Coronary artery (tissue), 2 donors: ENCODE results near the gene PPP2R3B.

Source experiments
- DNase-seq: peaks from one replicate; pipeline ENCODE4 v3.0.0-alpha.2; 2017; ENCODE audit warnings: low spot score
- H3K27ac ChIP-seq, 2 donors: fragments of 200-600 bp; sonication (generic); one replicate each; pipeline ENCODE4 v1.5.1; 2016 to 2019
- H3K4me3 ChIP-seq: fragments of 200-600 bp; sonication (generic); 2 replicates; pipeline ENCODE4 v1.5.1; 2016; ENCODE audit warnings: mild to moderate bottlenecking, moderate library complexity
- CTCF ChIP-seq: fragments of 200-600 bp; sonication (generic); IDR thresholded peaks from one replicate; pipeline ENCODE4 v1.5.1; 2019; ENCODE audit warnings: antibody characterized with exemption

Gene PPP2R3B

DNA sequence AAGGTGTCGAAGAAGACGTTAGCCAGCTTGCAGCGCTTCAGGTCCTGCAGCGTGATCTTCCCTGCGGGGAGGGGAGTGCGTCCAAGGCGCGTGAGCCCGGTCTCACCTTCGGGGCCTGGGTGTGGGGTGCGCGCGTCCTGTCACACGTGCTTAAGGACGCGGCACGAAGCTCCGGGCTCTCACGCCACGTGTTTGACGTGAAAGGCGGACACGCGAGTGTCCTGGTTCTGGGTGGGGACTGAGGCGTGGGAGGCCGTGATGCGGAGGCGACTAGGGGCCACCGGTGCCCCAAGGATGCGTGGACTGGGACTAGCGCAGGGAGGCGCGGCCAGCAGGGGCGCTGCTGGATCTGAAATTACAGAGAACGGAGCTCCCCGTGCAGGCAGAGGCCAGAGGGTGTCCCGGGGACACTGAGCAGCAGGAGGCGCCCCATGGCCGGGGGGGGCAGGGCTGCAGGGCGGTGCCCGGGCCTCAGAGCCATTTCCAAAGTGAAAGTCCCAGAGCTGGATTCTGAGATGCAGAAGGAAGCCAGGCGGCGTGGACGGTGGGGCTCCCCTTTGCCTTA lies 47.8 kb downstream of the PPP2R3B start:
- Histone ChIP-seq H3K27ac (no peak overlapping the region), H3K4me3 (no peak overlapping the region)
- TF ChIP-seq CTCF: no peak
- no peak for DNase-seq

DNA sequence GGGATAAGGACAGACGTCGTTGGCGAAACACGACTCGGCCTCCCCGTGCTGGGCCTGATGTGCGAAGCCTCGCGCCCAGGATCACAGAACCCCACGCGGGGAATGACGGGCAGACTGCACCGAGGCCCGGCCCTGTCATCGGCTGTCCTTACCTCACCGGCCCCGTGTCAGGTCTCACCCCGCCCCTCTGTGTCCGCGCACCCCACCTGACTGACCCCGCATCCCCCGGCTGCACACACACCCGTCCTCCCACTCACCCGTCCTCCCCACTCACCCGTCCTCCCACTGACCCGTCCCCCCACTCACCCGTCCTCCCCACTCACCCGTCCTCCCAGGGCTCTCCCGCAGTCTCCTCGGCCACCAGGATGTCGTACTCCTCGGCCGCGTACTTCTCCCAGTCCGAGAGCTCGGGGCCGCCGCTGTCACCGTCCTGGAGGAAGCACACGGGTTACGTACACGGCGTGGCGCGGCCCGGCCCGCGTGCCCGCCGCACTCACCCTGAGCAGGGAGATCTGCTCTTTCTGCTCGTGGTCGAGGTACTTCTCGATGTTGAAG lies 48.3 kb downstream of the PPP2R3B start:
- TF ChIP-seq CTCF: no peak

DNA sequence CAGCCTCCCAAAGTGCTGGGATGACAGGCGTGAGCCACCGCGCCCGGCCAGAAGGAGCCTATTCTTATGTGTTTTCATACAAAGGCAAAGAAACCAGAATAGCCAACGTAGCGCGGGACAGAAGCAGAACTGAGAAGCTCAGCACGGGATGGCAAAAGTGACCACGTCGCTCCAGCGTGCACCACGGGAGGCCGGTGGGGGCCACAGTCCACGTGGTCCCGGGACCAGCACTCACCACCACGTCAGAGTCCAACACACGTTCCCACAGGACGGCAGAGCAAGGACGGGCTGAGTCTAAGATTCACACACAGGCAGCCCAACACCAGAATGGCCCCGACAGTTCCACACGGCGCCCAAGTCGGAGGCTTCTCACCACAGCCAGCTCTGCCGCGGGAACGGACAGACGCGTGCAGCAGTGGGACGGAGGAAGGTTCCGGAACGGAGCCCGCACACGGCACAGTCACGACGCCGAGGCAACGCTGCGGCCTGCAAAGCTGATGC lies 49.3 kb downstream of the PPP2R3B start:
- Histone ChIP-seq H3K4me3 (no peak overlapping the region), H3K27ac (no peak overlapping the region)
- TF ChIP-seq CTCF: no peak
- DNase-seq: no peak

More for the DNA sequence above, 48.3 kb downstream of the PPP2R3B start:
- Histone ChIP-seq H3K27ac (no peak overlapping the region), H3K4me3 (no peak overlapping the region)
- no peak for DNase-seq

DNA sequence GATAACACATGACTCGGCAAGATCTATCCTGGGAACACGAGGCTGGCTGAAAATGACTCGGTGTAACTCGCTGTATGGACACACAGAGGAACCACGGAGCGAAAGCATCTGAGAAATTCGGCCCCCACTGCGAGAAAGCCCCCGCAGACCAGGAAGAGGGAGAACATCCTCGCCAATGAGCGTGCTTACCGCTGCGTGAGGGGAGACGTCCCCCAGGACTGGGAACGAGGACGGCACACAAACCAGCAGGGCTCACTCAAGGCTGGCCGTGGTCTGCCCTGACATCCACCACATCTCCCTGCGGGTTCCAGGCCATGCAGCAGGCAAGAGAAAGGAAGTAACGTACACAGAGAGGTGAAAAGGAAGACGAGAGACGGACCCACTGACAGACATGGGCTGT lies 50.5 kb downstream of the PPP2R3B start:
- Histone ChIP-seq H3K27ac (no peak overlapping the region), H3K4me3 (no peak overlapping the region)
- TF ChIP-seq CTCF: no peak
- no peak for DNase-seq

- no peak for DNase-seq
- Histone ChIP-seq H3K4me3 (no peak overlapping the region), H3K27ac (no peak overlapping the region)
- TF ChIP-seq CTCF: no peak
Observed at GRCh38 chrX:335758-336155, 51.0 kb downstream of the PPP2R3B start.

GRCh38 chrX:334971-335757 lies 51.5 kb downstream of the PPP2R3B start:
- H3K27ac ChIP-seq: no peak overlapping the region
- DNase-seq: no peak
- H3K4me3 ChIP-seq: no peak overlapping the region
- no peak for TF ChIP-seq CTCF
